Embryonic facial prominence (tissue), 1 donor: Measurements from ENCODE around the gene SLC44A4.
"Not testable (repeated sequence)": the region's sequence is repeated elsewhere in the genome, so short reads cannot be mapped to it uniquely, and the experiment has no call there.

Experiments
- DNase-seq: peaks from one replicate; pipeline ENCODE4 v3.0.0-alpha.2; 2016; ENCODE audit errors: extremely low spot score

The SLC44A4 gene

GRCh38 chr6:31829633-31830283 is 49.0 kb downstream of the SLC44A4 start:
- no peak for DNase-seq

GRCh38 chr6:31827286-31828079 is 51.3 kb downstream of the SLC44A4 start, which contains the start of gene HSPA1B:
HSPA1B (plus strand) TSS chr6:31827738; CDS start chr6:31827951, 213 bp downstream.
- DNase-seq: peak; percentile 99

GRCh38 chr6:31826793-31827285 is 52.0 kb downstream of the SLC44A4 start:
- DNase-seq: peak; percentile 83

- no peak for DNase-seq
Measured at GRCh38 chr6:31825553-31825952, 53.2 kb downstream of the SLC44A4 start.

GRCh38 chr6:31823592-31824196 is 55.1 kb downstream of the SLC44A4 start:
- not testable (repeated sequence) for DNase-seq

GRCh38 chr6:31822036-31822821 is 56.6 kb downstream of the SLC44A4 start:
- DNase-seq: no peak

GRCh38 chr6:31821301-31822035 is 57.3 kb downstream of the SLC44A4 start:
- DNase-seq: no peak

GRCh38 chr6:31820399-31820798 is 58.4 kb downstream of the SLC44A4 start:
- not testable (repeated sequence) for DNase-seq

- no peak for DNase-seq
Measured at GRCh38 chr6:31819871-31820299, 58.9 kb downstream of the SLC44A4 start.

- not testable (repeated sequence) for DNase-seq
Measured at GRCh38 chr6:31817929-31818511, 60.8 kb downstream of the SLC44A4 start.

- DNase-seq: not testable (repeated sequence)
Measured at GRCh38 chr6:31817133-31817928, 61.5 kb downstream of the SLC44A4 start.

- peak; percentile 84 for DNase-seq
Measured at GRCh38 chr6:31815025-31815838, 63.6 kb downstream of the SLC44A4 start, which contains the start of the genes HSPA1A and HSPA1L. HSPA1A (plus strand) TSS chr6:31815543; CDS start chr6:31815757, 214 bp downstream. HSPA1L (minus strand) TSS chr6:31815283; CDS start chr6:31811972, 3,311 bp downstream.

GRCh38 chr6:31814677-31815024 is 64.1 kb downstream of the SLC44A4 start:
- DNase-seq: peak; percentile 94

GRCh38 chr6:31813465-31813849 is 65.3 kb downstream of the SLC44A4 start:
- DNase-seq: no peak
